NCI-H82 (cell line): Measurements from ENCODE around the gene HORMAD2.
A peak's percentile ranks its signal among the peaks of the same experiment; 100 is the strongest.
"Not testable (repeated sequence)": the region's sequence is repeated elsewhere in the genome, so short reads cannot be mapped to it uniquely, and the experiment has no call there.

Experiments
- DNase-seq: peaks from one replicate; lab custom pipeline; 2025; lab: John Stamatoyannopoulos, UW

Gene HORMAD2

GRCh38 chr22:30191040-30191701 is 110.9 kb downstream of the HORMAD2 start:
- DNase-seq, result no peak

- DNase-seq, result no peak
Observed at GRCh38 chr22:30192427-30192826, 112.2 kb downstream of the HORMAD2 start.

GRCh38 chr22:30193031-30193775 is 112.9 kb downstream of the HORMAD2 start:
- no peak for DNase-seq

- no peak for DNase-seq
Observed at GRCh38 chr22:30195245-30196140, 115.2 kb downstream of the HORMAD2 start.

GRCh38 chr22:30196141-30196879 is 116.0 kb downstream of the HORMAD2 start:
- peak; percentile 81 for DNase-seq

- DNase-seq, result no peak
Observed at GRCh38 chr22:30196880-30197336, 116.6 kb downstream of the HORMAD2 start.

- no peak for DNase-seq
Observed at GRCh38 chr22:30197389-30197788, 117.1 kb downstream of the HORMAD2 start.

- no peak for DNase-seq
Observed at GRCh38 chr22:30198152-30198825, 118.0 kb downstream of the HORMAD2 start.

- DNase-seq, result no peak
Observed at GRCh38 chr22:30198921-30199320, 118.7 kb downstream of the HORMAD2 start.

- not testable (repeated sequence) for DNase-seq
Observed at GRCh38 chr22:30200905-30201304, 120.6 kb downstream of the HORMAD2 start.

- DNase-seq, result no peak
Observed at GRCh38 chr22:30201945-30202344, 121.7 kb downstream of the HORMAD2 start.

- DNase-seq, result peak; percentile 73
Observed at GRCh38 chr22:30202531-30203006, 122.3 kb downstream of the HORMAD2 start.

GRCh38 chr22:30204015-30204741 is 123.9 kb downstream of the HORMAD2 start:
- DNase-seq, result no peak

GRCh38 chr22:30204742-30205111 is 124.5 kb downstream of the HORMAD2 start:
- DNase-seq, result no peak

GRCh38 chr22:30205281-30206115 is 125.2 kb downstream of the HORMAD2 start:
- DNase-seq, result peak; percentile 14

GRCh38 chr22:30206944-30207343 is 126.7 kb downstream of the HORMAD2 start:
- no peak for DNase-seq

- DNase-seq, result peak; percentile 43
Observed at GRCh38 chr22:30208631-30209603, 128.7 kb downstream of the HORMAD2 start.

- DNase-seq, result no peak
Observed at GRCh38 chr22:30209642-30210041, 129.4 kb downstream of the HORMAD2 start.
